ENCODE results near the gene SIT1.
A peak's percentile ranks its signal among the peaks of the same experiment; 100 is the strongest.

Gene SIT1

GRCh38 chr9:35603986-35604577 is 46.6 kb downstream of the SIT1 start:
- DNase-seq: peak; percentile 100

DNA sequence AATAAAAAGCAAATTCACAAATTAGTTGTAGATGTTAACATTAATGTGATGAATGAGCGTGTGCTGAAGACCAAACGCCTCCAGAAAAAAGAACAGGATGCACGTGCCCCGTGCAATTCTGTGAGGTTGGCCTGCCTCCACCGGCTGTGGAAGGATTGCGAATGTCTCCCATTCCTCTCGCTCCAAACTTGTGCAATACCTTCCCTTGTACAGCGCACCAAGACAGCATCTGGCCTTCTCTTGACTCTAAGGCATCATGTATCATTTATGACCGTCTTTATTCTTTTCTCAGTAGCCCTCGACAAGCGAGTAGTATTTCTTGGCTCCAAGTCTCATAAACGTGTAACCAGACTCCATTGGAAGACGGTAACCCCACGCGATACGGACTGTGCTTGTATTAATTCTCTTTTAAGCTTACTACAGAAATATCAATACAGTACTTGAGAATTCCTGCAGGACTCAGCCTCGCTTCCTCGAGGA is 47.2 kb downstream of the SIT1 start:
- no peak for DNase-seq

DNA sequence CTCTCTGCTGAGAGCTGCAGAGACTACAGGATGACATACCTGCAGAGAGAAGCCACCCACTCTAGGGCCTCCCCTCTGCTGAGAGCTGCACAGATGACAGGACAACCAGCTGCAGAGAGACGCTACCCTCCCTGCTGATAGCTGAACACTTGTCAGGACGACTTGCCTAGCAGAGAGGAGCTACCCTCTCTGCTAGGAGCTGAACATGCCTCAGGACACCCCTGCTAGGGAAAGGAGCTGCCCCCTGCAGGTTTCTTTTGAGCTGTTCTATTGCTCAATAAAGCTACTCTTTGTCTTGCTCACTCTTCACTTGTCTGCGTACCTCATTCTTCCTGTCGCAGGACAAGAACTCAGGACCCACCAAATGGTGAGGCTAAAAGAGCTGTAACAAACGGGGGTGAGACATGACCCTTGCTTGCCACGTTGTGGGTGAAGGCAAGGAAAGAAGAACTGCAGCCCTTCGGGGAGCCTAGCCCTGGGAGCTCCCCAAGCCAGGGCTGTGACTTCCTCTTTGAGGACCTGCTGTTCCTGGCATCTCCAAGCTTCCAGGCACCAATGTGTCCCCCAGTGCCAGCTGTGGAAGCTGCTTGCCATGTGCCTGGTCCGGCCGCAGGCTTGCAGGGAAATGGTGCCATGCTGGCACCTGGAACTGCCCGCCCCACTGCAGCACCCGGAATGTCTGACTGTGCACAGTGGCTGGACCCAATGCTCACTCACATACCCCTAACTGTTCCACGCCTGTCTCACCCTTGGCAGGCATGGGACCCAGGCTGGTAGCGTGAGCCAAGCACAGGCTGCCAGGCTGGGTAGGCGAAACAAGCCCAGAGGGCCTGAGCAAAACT is 50.7 kb downstream of the SIT1 start:
- no peak for DNase-seq

Measured in CD4-positive, alpha-beta T cell treated with Interleukin-15 for 1 hour (primary cell).